Kidney (tissue), 14 donors: ENCODE results near the gene OR8G1. TPM values are rescaled to one million over a fixed set of nuclear protein-coding genes. Genes with fewer than 3 reads are reported as not detected.
"Not testable (repeated sequence)": the region's sequence is repeated elsewhere in the genome, so short reads cannot be mapped to it uniquely, and the experiment has no call there.

Experiments
- DNase-seq, 5 donors: peaks; one replicate each; pipeline ENCODE4 v3.0.0-alpha.2; 2013 to 2020
- FAIRE-seq: peaks from 2 replicates; lab custom pipeline; 2012; peaks lifted over from hg19 to GRCh38; lab: Jason Lieb, UNC
- H3K27ac ChIP-seq, 2 donors: one replicate each; pipeline ENCODE4 v1.7.0; 2013; ENCODE audit warnings: low read depth in 2 of 2, low read length in 2 of 2, inconsistent platforms in 1 of 2
- H3K27me3 ChIP-seq: one replicate; pipeline ENCODE4 v1.7.1; 2013; ENCODE audit warnings: low read length, inconsistent platforms; ENCODE audit not compliant: control insufficient read depth, insufficient read depth
- H3K36me3 ChIP-seq, 3 donors: one replicate each; pipeline versions ENCODE4 v1.7.0 to v1.7.1; 2013; ENCODE audit warnings: low read length in 3 of 3, control low read depth in 1 of 3, inconsistent platforms in 1 of 3; ENCODE audit not compliant: insufficient read depth in 3 of 3, control insufficient read depth in 2 of 3
- H3K4me1 ChIP-seq, 3 donors: one replicate each; pipeline versions ENCODE4 v1.7.0 to v1.7.1; 2013; ENCODE audit warnings: low read length in 3 of 3, inconsistent platforms in 1 of 3, low read depth in 1 of 3; ENCODE audit not compliant: control insufficient read depth in 2 of 3, insufficient read depth in 2 of 3
- H3K4me3 ChIP-seq, 3 donors: one replicate each; pipeline versions ENCODE4 v1.7.0 to v1.8.1; 2013; ENCODE audit warnings: low read length in 3 of 3, control low read depth in 1 of 3, inconsistent platforms in 1 of 3
- H3K9ac ChIP-seq, 3 donors: one replicate each; pipeline versions ENCODE4 v1.7.0 to v1.7.1; 2013; ENCODE audit warnings: low read length in 3 of 3, control low read depth in 1 of 3, inconsistent platforms in 1 of 3
- H3K9me3 ChIP-seq, 3 donors: one replicate each; pipeline versions ENCODE4 v1.7.0 to v1.7.1; 2013; ENCODE audit warnings: low read length in 3 of 3, control low read depth in 1 of 3, inconsistent platforms in 1 of 3; ENCODE audit not compliant: control insufficient read depth in 2 of 3, insufficient read depth in 1 of 3
- CTCF ChIP-seq: IDR thresholded peaks from 3 replicates; pipeline ENCODE4 v1.5.1; 2012; ENCODE audit warnings: mild to moderate bottlenecking, moderate library complexity, borderline replicate concordance; ENCODE audit not compliant: insufficient read depth; ENCODE audit errors: extremely low read depth
- intact Hi-C: fragments of 100-400 bp; cut with DNase I; formaldehyde crosslinking; loops from one replicate; pipeline ENCODE4 v1.11.1; 2022
- polyA plus RNA-seq: library from polyadenylated mRNA; stranded (reverse); fragments of 350-450 nt; fragmentation: Illumina TruSeq; extraction: RNeasy Lipid Tissue Mini Kit (QIAGEN cat#74804); gene quantifications from one replicate; pipeline ENCODE4 v1.2.3, GENCODE V29; 2014; ENCODE audit warnings: low read depth, low replicate concordance; ENCODE audit not compliant: insufficient read depth
- total RNA-seq: library from RNA; stranded (reverse); fragmentation: NEBNext Ultra II Directional; extraction: Animal tissue kit (Norgen Biotek cat#: 25700); gene quantifications from one replicate; pipeline ENCODE4 v1.2.1, GENCODE V29; 2021
- donor health status: control.
- donor health status: control.
- donor health status: control.
- donor health status: control.
- donor health status: control.
- donor health status: DM: yes; HTN: yes; CAD: no.
- donor health status: Normal renal cell carcinoma (clear cell type).

Gene OR8G1
- total and polyA plus RNA-seq, 2 donors from 2014 or later = not detected

DNA sequence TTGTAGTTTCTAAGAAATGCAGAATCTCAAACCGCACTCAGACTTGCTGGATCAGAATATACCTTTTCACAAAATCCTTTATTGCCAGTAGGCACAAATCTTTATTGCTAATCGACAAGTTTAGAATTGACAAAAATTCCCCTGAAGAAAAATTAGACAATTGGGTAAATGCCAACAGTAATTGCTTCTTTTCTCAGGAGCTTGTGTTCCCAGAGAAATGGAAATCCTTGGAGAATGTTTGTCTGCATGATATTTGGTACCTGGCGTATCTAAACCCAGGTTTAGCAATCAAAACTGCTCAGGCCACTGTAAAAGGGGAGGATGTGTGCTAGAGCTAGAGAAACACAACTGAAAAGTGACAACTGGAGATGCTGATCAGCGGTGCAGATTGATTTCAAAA is 15.2 kb downstream of the OR8G1 start, which contains the start of gene OR8G5:
Gene OR8G5 (plus strand): TSS at position 301 of the 400 bp plus-strand sequence. CDS start 8,556 bp downstream, outside the sequence.
- intact Hi-C loops = no loop called here
- Histone ChIP-seq H3K9ac (no peak within 1 kb of the TSS), H3K36me3 (no peaks in the 10 kb centered on the region), H3K27me3 (no peaks in the 10 kb centered on the region), H3K9me3 (no peaks in the 10 kb centered on the region), H3K27ac (no peak within 1 kb of the TSS), H3K4me1 (no peaks in the 10 kb centered on the region), H3K4me3 (no peak within 1 kb of the TSS)
- no peak for TF ChIP-seq CTCF
- no peak for DNase-seq
- no peak for FAIRE-seq

- FAIRE-seq, intact Hi-C loops: not testable (repeated sequence)
Observed at GRCh38 chr11:124265041-124265440, 24.1 kb downstream of the OR8G1 start.

DNA sequence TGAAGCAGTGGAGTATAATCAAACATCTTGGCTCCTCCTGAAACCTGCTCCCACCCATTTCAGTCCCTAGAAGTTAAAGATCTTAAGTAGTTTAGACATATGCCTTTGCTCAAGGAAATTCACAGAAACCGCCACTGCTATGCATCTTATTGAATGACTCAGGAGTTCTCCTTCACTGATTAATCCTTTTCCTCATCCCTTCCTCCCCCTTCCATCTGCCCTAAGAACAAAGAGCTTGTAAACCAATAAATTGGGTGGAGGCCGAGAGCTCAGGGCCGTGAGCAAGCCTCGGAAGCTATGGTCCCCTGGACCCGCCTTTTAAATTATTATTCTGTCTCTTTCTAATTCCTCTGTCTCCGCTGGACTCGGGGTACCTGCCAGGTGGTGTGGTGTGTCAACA is 30.0 kb downstream of the OR8G1 start:
- H3K27me3 ChIP-seq, FAIRE-seq, H3K4me1 ChIP-seq, H3K36me3 ChIP-seq, DNase-seq, H3K9ac ChIP-seq, H3K9me3 ChIP-seq, H3K27ac ChIP-seq, H3K4me3 ChIP-seq, intact Hi-C loops: not testable (repeated sequence)

More at GRCh38 chr11:124265041-124265440, 24.1 kb downstream of the OR8G1 start:
- not testable (repeated sequence) for H3K4me1 ChIP-seq, H3K27me3 ChIP-seq, H3K27ac ChIP-seq, H3K9me3 ChIP-seq, H3K4me3 ChIP-seq, H3K36me3 ChIP-seq, DNase-seq, H3K9ac ChIP-seq

GRCh38 chr11:124274000-124274399 is 33.1 kb downstream of the OR8G1 start:
- H3K4me1 ChIP-seq = no peaks in the 10 kb centered on the region
- no peaks in the 10 kb centered on the region for H3K36me3 ChIP-seq
- H3K4me3 ChIP-seq = no peak overlapping the region
- no peak for TF ChIP-seq CTCF
- H3K27ac ChIP-seq = no peak overlapping the region
- H3K9me3 ChIP-seq = no peaks in the 10 kb centered on the region
- FAIRE-seq (no peak), DNase-seq (no peak)
- no peaks in the 10 kb centered on the region for H3K27me3 ChIP-seq
- intact Hi-C loops = no loop called here
- no peak overlapping the region for H3K9ac ChIP-seq
